ENCODE measurements around the gene MDFIC.

The MDFIC gene

GRCh38 chr7:115043605-115044004 is 121.7 kb downstream of the MDFIC start:
- no peak for DNase-seq (ENCODE audit: extremely low read depth, low read depth)
- TF ChIP-seq CTCF (IDR thresholded peaks at IDR 0.05; ENCODE audit: low read depth, low read length) = no peak

- no peak for DNase-seq (ENCODE audit: extremely low read depth, low read depth)
- no peak for TF ChIP-seq CTCF (IDR thresholded peaks at IDR 0.05; ENCODE audit: low read depth, low read length)
Observed at GRCh38 chr7:115044224-115044623, 122.3 kb downstream of the MDFIC start.

GRCh38 chr7:115047958-115048720 is 126.2 kb downstream of the MDFIC start:
- no peak for TF ChIP-seq CTCF (IDR thresholded peaks at IDR 0.05; ENCODE audit: low read depth, low read length)
- DNase-seq (ENCODE audit: extremely low read depth, low read depth) = peak; percentile 80

- DNase-seq (ENCODE audit: extremely low read depth, low read depth) = no peak
- no peak for TF ChIP-seq CTCF (IDR thresholded peaks at IDR 0.05; ENCODE audit: low read depth, low read length)
Observed at GRCh38 chr7:115052706-115053105, 130.8 kb downstream of the MDFIC start.

GRCh38 chr7:115054478-115055065 is 132.7 kb downstream of the MDFIC start:
- TF ChIP-seq CTCF (IDR thresholded peaks at IDR 0.05; ENCODE audit: low read depth, low read length) = no peak
- no peak for DNase-seq (ENCODE audit: extremely low read depth, low read depth)

GRCh38 chr7:115056019-115056418 is 134.1 kb downstream of the MDFIC start:
- DNase-seq (ENCODE audit: extremely low read depth, low read depth) = no peak
- no peak for TF ChIP-seq CTCF (IDR thresholded peaks at IDR 0.05; ENCODE audit: low read depth, low read length)

GRCh38 chr7:115058726-115059125 is 136.8 kb downstream of the MDFIC start:
- no peak for TF ChIP-seq CTCF (IDR thresholded peaks at IDR 0.05; ENCODE audit: low read depth, low read length)
- DNase-seq (ENCODE audit: extremely low read depth, low read depth) = no peak

Data from AG09319 (cell line).